ENCODE results near the gene C2CD2L.
A peak's percentile ranks its signal among the peaks of the same experiment; 100 is the strongest.
"Not testable (repeated sequence)": the region's sequence is repeated elsewhere in the genome, so short reads cannot be mapped to it uniquely, and the experiment has no call there.

Gene C2CD2L

GRCh38 chr11:119101759-119102423, 5.3 kb upstream of the C2CD2L start, which contains the start of gene DPAGT1:
Gene DPAGT1 (minus strand): TSS chr11:119101853. CDS start chr11:119101655, 198 bp downstream.
- peak within 1 kb of the TSS; percentile 83 for H3K4me3 ChIP-seq (ENCODE audit: control insufficient read depth, low read depth, low read length)
- TF ChIP-seq CTCF (IDR thresholded peaks at IDR 0.05; ENCODE audit: control insufficient read depth, insufficient read depth, low read depth, low read length, missing control alignments), result no peak

DNA sequence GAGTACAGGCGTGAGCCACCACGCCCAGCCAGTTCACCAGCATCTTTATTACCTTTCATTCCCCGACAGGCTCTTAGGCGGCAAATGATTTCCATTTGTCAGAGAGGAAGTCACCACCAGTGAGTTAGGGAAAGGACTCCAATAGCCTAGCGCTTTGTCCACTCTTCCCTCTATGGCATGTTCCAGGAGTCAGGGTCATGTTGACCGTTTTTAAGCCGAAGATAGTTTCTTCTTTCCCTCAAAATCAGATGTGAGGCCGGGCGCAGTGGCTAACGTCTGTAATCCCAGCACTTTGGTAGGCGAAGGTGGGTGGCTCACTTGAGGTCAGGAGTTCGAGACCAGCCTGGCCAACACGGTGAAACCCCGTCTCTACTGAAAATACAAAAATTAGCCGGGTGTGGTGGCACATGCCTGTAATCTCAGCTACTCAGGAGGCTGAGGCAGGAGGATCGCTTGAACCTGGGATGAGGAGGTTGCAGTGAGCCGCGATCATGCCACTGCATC, 3.9 kb upstream of the C2CD2L start:
- DNase-seq (ENCODE audit: low read depth); H3K4me3 ChIP-seq (ENCODE audit: control insufficient read depth, low read depth, low read length): not testable (repeated sequence)

More at GRCh38 chr11:119101759-119102423, 5.3 kb upstream of the C2CD2L start, which contains the start of gene DPAGT1:
- peak; percentile 82 for DNase-seq (ENCODE audit: low read depth)

GRCh38 chr11:119103793-119104192, 3.4 kb upstream of the C2CD2L start:
- H3K4me3 ChIP-seq (ENCODE audit: control insufficient read depth, low read depth, low read length), result no peak overlapping the region
- no peak for DNase-seq (ENCODE audit: low read depth)

GRCh38 chr11:119107538-119108145, 498 bp downstream of the C2CD2L start:
- no peak for TF ChIP-seq CTCF (IDR thresholded peaks at IDR 0.05; ENCODE audit: control insufficient read depth, insufficient read depth, low read depth, low read length, missing control alignments)
- peak overlapping the region; percentile 77 for H3K4me3 ChIP-seq (ENCODE audit: control insufficient read depth, low read depth, low read length)

More at GRCh38 chr11:119103793-119104192, 3.4 kb upstream of the C2CD2L start:
- TF ChIP-seq CTCF (IDR thresholded peaks at IDR 0.05; ENCODE audit: control insufficient read depth, insufficient read depth, low read depth, low read length, missing control alignments), result no peak

GRCh38 chr11:119108146-119108856, 1.2 kb downstream of the C2CD2L start:
- TF ChIP-seq CTCF (IDR thresholded peaks at IDR 0.05; ENCODE audit: control insufficient read depth, insufficient read depth, low read depth, low read length, missing control alignments), result no peak
- DNase-seq (ENCODE audit: low read depth), result no peak
- peak overlapping the region; percentile 77 for H3K4me3 ChIP-seq (ENCODE audit: control insufficient read depth, low read depth, low read length)

More at GRCh38 chr11:119107538-119108145, 498 bp downstream of the C2CD2L start:
- DNase-seq (ENCODE audit: low read depth), result no peak

- H3K4me3 ChIP-seq (ENCODE audit: control insufficient read depth, low read depth, low read length), result peak overlapping the region; percentile 77
- TF ChIP-seq CTCF (IDR thresholded peaks at IDR 0.05; ENCODE audit: control insufficient read depth, insufficient read depth, low read depth, low read length, missing control alignments), result no peak
- DNase-seq (ENCODE audit: low read depth), result no peak
Measured at GRCh38 chr11:119108857-119109221, 1.7 kb downstream of the C2CD2L start.
